HG03457 (cell line): ENCODE measurements around the gene TCP11L2.
"Not testable (repeated sequence)": the region's sequence is repeated elsewhere in the genome, so short reads cannot be mapped to it uniquely, and the experiment has no call there.

Source experiments
- ATAC-seq: cut with Tn5 transposase; IDR thresholded peaks from one replicate; pipeline ENCODE4 v1.9.1; 2021; ENCODE audit warnings: moderate number of reproducible peaks; ENCODE audit not compliant: unreplicated experiment

TCP11L2 gene

DNA sequence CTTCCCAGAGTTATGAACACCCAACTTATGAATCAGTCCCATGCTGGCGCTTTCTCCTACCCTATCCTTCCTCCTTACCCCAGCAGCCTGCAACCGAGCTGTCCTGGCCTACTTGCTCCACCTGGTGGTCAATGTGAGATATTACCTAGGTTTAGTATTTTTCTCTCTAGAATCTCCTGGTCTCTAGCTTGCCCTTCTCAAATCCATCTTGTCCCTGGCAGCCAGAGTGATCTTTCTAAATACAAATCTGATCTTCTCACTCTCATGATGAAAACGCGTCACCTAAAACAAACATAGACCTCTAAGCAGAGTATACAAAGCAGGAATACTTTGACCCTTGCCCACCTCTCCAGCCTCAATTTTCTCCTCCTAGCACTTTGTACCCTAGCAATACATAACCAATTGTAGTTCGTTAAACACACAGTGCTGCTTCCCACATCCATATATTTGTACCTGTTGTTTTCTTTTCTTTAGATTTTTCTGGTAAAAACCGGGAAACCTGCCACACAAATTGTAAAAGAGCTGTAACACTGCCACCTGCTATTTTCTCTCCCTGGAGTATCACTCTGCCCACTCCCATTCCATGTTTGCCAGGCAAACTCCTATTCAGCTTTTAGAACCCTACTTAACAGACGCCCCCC lies 20.0 kb upstream of the TCP11L2 start:
- ATAC-seq, result no peak

DNA sequence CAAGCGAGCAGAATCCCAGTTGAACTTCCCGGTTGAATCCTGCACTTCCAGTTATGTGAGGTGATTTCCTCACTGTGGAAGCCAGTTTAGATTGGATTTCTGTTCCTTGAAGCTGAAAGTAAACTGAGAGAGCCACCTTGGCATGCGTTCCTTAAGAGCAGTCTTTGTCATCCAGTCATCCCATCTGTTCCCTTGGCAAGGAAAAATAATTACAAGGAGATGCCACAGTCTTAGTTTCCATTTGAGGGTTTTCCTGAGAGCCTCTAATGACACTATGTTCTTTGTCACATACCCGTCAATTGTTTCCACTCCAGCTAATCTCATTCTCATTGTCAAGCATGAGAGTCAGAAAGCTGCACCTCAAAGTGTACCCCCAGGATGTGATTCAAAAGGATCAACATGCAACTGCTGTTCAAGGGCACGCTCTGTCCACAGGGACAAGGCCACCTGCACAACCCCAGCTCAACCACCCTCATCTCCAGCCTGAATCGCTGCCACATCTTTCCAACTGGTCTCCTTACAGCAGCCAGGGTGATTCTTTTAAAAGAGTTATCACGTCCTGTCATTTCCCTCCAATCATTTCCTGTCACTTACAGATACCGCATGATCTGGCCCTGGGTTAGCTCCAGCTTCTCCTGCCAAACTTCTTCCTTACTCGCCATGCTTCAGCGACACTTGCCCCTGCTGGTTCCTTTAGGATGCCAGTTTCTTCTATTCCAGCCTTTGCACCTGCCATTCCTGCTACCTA lies 18.0 kb upstream of the TCP11L2 start:
- no peak for ATAC-seq

DNA sequence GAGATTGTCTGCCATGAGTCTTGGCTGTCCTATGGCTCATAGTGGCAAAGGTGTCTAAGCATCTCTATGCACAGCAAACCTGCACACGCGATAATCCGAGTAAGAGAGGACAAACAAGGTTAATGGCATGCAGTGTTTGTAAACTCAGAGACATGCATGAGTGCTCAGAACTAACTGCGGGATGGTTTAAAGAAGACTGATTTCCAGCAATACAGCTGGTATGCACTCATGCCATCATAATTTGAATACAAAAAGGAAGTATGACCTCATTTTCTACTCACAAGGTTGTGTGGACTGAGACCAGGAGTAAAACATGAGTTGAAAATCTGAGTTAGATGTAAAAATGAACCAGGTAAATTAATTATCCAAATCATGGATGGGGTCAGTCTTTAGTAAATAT lies 16.6 kb upstream of the TCP11L2 start:
- ATAC-seq, result no peak

- not testable (repeated sequence) for ATAC-seq
Measured at GRCh38 chr12:106286576-106287162, 15.9 kb upstream of the TCP11L2 start.

DNA sequence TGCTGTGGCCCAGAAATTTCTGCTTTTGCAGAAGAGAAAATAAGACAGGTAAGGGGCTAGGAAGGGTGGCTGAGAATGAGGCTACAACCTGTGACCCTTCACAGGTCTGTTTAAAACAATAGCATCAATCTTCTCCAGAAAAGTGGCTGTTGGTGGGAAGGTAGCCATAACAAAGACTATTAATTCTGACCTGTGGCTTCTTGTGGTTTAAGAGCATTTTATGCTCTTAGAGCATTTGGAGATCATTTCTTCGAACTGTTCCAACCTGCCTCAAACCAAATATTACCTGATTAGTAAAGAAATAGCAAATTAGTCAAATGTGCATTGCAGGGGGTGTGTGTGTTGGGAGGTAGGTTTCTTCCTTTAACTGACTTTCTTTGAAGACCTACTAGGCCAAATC lies 15.2 kb upstream of the TCP11L2 start:
- ATAC-seq, result no peak

GRCh38 chr12:106288101-106288493 lies 14.4 kb upstream of the TCP11L2 start:
- ATAC-seq, result no peak

DNA sequence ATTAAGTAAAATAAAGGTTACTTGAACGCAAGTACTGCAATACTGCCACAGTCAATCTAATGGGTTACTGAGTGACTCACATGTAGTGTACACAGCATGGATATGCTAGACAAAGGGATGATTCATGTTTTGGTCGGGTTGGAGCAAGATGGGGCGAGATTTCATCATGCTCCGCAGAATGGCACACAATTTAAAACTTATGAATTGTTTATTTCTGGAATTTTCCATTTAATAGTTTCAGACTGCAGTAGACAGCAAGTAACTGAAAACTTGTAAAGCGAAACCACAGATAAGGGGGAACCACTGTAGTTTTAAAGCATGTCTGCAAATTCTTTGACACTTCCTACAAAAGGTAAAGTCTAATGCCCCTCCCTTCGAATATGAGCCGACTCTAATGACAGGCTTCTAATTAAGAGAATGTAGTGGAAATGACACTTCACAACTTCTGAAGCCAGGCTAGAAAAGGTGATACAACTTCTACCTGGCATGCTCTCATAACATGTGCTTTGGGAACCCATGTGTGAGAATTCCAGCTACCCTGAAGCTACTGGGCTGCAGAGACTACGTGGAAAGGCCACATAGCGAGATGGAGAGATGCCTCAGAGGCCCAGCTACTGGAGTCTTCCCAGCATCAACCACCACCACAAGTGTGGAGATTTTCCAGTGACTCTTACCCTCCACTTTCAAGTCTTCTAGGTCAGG lies 13.9 kb upstream of the TCP11L2 start:
- ATAC-seq, result no peak

DNA sequence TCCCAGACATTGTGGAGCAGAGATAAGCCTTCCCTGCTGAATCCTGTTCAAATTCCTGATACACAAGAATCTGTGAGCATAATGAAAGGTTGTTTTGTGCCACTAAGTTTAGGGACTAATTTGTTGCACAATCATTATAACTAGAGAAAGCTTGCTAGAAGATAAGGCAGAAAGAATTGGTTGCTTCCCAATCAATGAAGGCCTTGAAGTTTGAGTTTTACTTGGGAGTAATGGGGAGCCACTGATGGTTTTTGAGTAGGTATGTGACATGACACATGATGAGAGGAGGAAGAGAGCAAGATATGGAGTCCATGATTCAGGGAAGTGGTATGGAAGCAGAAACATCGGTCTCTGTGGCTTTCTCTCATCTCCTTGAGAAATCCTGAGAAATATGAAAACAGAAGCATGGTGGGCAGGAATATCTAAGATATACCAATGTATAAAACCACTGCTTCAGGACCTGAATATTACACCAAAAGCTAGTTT lies 13.3 kb upstream of the TCP11L2 start:
- ATAC-seq, result no peak

DNA sequence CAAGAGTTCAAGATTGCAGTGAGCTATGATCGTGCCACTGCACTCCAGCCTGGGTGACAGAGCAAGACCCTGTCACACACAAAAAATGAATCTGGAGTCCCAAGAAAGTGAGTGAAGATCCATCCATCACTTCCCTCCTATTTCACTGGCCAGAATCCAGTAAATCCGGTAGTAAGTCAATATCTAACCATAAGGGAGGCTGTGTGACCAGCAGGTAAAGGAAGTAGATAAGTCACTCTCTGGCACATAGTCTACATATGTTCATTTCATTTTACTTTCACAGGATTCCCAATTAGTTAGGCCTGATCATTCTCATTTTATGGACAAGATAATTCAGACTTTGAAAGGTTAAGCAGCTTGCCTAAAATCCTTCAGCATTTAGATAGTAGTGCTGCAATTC lies 11.9 kb upstream of the TCP11L2 start:
- ATAC-seq, result no peak

- no peak for ATAC-seq
Measured at GRCh38 chr12:106291342-106291741, 11.2 kb upstream of the TCP11L2 start.

GRCh38 chr12:106292339-106292738 lies 10.2 kb upstream of the TCP11L2 start:
- no peak for ATAC-seq

- no peak for ATAC-seq
Measured at GRCh38 chr12:106296179-106296877, 6.2 kb upstream of the TCP11L2 start.

DNA sequence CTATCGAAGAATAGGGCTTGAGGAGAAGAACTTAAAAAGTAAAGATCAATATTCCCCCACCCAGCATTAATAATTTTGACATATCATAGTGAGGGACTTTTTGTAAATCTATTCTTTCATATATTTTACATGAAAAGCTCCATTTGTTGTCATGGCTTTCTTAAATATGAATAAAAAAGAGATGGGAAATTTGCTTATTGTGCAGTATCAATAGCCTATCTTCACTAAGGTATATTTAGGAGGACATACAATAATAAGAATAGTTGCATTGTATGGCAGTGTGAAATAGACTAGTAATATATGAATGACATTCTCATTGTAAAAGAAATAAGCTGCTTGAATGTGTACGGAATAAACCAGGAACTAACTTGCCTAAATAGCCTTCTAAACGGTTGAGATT lies 5.5 kb upstream of the TCP11L2 start:
- no peak for ATAC-seq

DNA sequence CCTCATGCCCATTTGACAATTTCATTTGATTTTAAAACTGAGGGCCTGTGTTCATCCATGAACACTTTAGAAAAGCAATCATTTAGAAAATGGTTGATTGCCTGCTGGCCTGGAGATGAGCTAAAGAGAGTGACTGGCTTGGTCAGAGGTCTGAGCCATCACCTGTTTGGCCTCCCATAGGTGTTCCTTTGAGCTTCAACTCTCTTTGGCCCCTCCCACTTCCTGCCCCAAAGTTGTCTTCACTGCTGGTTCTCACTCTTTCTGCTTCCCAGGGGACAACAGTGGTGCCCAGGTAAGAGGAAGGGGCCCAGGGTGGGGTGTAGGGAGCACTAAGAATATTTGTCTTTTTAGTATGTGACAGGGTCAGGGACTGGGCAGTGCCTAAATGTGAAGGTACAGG lies 4.9 kb upstream of the TCP11L2 start:
- ATAC-seq, result no peak

- no peak for ATAC-seq
Measured at GRCh38 chr12:106299202-106299774, 3.2 kb upstream of the TCP11L2 start.

DNA sequence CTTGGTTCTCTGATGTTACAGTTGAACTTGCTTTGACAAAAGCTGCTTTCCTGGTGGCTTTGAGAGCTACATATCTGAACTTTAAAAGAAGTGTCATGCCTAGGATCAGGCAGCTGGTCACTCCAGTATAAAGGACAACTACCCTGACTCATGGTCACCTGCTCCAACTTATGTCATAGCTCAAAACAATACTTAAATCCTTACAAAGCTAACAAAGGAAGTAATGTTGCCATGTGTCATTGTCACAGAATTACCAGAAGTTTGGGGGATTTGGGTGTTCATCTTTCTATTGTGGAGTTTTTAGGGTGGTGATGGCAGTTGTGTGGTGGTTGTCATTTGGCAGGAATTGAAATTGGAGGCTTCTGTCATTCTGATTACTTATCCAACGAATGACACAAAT lies 1.8 kb upstream of the TCP11L2 start:
- no peak for ATAC-seq

GRCh38 chr12:106301241-106301610 lies 1.3 kb upstream of the TCP11L2 start:
- no peak for ATAC-seq

DNA sequence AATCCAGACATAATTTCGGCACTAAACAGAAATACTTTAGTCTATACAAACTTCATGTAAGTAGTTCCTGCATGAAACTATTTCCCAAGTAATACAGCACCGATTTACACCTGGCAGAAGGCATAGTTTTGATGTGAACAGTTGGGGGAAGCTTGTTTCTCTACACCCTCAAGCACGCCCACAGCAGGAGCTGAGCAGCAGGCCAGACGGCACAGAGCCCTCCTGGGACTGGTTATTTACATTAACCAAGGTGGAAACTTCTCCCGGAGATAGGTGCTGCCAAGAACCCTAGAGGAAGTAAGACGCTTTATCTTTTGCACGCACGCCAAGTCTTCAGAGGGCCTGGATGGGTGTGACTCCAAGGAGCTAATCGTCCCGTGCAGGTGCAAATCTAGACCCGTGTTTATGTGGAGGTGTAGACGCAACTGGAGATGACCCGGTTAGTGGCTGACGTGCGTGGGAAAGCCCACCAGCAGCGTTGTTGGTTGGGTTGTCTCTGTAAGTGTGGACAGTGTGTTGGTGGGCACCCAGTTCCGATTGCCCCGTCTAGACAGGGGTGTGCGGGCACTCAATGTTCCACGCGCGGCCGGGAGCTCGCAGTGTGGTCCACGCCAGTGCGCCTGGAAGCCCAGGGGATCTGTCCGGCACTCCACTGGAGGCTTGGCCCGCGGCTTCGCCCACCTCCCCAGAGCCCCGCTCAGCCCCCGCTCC lies 767 bp upstream of the TCP11L2 start:
- peak; percentile 65 for ATAC-seq

GRCh38 chr12:106303202-106303820 lies 778 bp downstream of the TCP11L2 start:
- ATAC-seq, result no peak

DNA sequence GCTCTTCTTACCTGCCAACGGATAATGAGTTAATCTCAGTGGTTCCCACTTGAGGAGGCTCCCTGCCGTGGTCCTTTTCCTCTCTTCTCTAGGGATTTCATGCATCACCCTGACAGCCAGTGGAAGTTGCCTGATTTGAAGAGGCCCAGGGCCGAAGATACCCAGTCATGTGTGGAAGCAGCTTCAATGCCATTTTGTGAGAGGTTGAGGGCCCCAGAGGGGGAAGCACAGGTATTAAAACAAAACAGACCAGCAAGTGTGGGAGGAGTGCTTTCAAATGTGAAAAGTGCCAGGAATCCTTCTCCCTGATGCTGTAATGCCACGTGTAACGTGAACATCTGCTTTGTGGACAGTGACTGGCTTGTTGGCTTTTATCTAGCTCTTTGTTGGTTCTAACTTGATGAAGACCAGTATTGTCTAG lies 1.5 kb downstream of the TCP11L2 start:
- no peak for ATAC-seq
